Suprapubic skin (tissue), 4 donors: ENCODE measurements around the gene PLB1. TPM values are rescaled to one million over a fixed set of nuclear protein-coding genes. Genes with fewer than 3 reads are reported as not detected.

Source experiments
- DNase-seq, 2 donors: peaks; one replicate each; pipeline ENCODE4 v3.0.0-alpha.2; 2019; ENCODE audit warnings: low spot score in 2 of 2
- H3K27ac ChIP-seq: fragments of 200-600 bp; sonication (generic); one replicate; pipeline ENCODE4 v1.5.1; 2019
- H3K27me3 ChIP-seq: fragments of 200-600 bp; sonication (generic); one replicate; pipeline ENCODE4 v1.5.1; 2019
- H3K36me3 ChIP-seq: fragments of 200-600 bp; sonication (generic); one replicate; pipeline ENCODE4 v1.5.1; 2019
- H3K4me1 ChIP-seq: fragments of 200-600 bp; sonication (generic); one replicate; pipeline ENCODE4 v1.5.1; 2019
- H3K4me3 ChIP-seq: fragments of 200-600 bp; sonication (generic); one replicate; pipeline ENCODE4 v1.5.1; 2019; ENCODE audit warnings: mild to moderate bottlenecking
- H3K9me3 ChIP-seq: fragments of 200-600 bp; sonication (generic); one replicate; pipeline ENCODE4 v1.5.1; 2019
- CTCF ChIP-seq, 2 donors: fragments of 200-600 bp in 1 of 2; fragments of 450-650 bp in 1 of 2; sonication (generic) in 1 of 2; IDR thresholded peaks; one replicate each; pipeline ENCODE4 v1.5.1; 2016 to 2019; ENCODE audit warnings: antibody characterized with exemption in 2 of 2, mild to moderate bottlenecking in 1 of 2, moderate library complexity in 1 of 2
- EP300 ChIP-seq: sonication (generic); formaldehyde crosslinking; IDR thresholded peaks from one replicate; pipeline ENCODE4 v1.6.1; 2017; ENCODE audit warnings: antibody characterized with exemption
- POLR2A ChIP-seq, 2 donors: fragments of 450-650 bp; IDR thresholded peaks; one replicate each; pipeline ENCODE4 v1.6.1; 2017; ENCODE audit warnings: antibody characterized with exemption in 2 of 2, mild to moderate bottlenecking in 2 of 2, moderate library complexity in 2 of 2
- POLR2AphosphoS5 ChIP-seq, 3 donors: sonication (generic); formaldehyde crosslinking; IDR thresholded peaks; one replicate each; pipeline ENCODE4 v1.6.1; 2017; ENCODE audit warnings: antibody characterized with exemption in 3 of 3
- WGBS: methylation state at CpG from one replicate; pipeline ENCODE4 v1.1.5; 2018; 5-methylcytosine and 5-hydroxymethylcytosine counted together
- total RNA-seq, 4 donors: library from RNA; depleted of rRNA; stranded (reverse); fragments of >200 nt; gene quantifications; one replicate each; pipeline ENCODE4 v1.1.0, GENCODE V29; 2016

Gene PLB1
- total RNA-seq, 4 donors from 2014 or later: 3.9 to 21.6 (median 9.1) TPM

DNA sequence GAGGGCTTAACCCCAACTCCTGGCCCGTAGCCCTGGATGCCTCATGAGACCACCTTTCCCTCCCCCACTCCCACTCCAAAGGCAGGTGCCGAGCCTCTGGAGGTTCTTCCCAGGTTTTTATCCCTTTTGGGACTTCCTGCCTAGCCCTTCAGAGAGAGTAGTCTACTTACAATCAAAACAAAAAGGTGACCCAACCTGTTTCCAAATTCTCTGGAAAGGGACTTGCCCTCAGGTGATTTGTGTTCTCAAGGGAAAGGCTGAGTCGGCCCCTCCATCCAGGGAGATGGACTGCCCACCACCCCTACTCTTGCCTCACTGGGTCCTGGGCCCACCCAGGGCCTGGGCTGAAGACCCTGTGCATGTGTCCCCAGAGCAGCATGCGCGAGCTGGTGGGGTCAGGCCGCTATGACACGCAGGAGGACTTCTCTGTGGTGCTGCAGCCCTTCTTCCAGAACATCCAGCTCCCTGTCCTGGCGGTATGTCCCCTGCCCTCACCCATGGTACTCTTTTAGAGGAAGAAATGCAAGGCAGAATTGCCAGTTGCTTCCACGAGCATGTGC lies 108.5 kb downstream of the PLB1 start:
- H3K4me3 ChIP-seq: no peak overlapping the region
- DNase-seq: no peak
- no peaks in the 10 kb centered on the region for H3K9me3 ChIP-seq
- H3K27me3 ChIP-seq: no peaks in the 10 kb centered on the region
- peaks cover 12% of the 10 kb centered on the region for H3K4me1 ChIP-seq
- TF ChIP-seq POLR2A (IDR thresholded peaks at IDR 0.05) (no peak), EP300 (no peak), CTCF (IDR thresholded peaks at IDR 0.05) (no peak), POLR2AphosphoS5 (IDR thresholded peaks at IDR 0.05) (no peak)
- no peak overlapping the region for H3K27ac ChIP-seq
- 87% methylated on average over 6 of the region's 9 CpGs for WGBS
- no peaks in the 10 kb centered on the region for H3K36me3 ChIP-seq

DNA sequence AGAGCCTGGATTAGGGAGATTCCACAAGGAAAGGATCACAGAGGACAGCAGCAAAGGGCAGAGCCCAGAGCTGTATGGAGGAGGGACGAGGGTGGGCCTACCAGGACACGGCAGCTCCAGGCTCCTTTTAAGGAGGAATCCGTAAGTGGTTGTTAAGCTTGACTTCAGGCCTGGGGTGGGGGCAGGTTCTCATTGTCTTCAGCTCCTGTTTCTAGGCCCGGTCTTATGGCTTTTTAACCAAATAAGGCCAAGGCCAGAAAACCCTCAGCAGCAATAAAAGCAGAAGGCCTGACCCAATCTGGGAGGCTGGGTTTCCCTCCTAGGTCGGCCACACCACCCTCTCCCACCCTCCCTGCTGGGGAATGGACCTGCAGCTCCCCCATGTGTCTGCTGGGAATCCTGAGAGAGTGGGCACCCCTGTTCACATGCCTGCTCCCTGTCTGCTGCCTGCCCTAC lies 111.2 kb downstream of the PLB1 start:
- WGBS: 64% methylated on average over 4 of the region's 5 CpGs
- no peak overlapping the region for H3K27ac ChIP-seq
- no peaks in the 10 kb centered on the region for H3K27me3 ChIP-seq
- TF ChIP-seq POLR2AphosphoS5 (IDR thresholded peaks at IDR 0.05) (no peak), POLR2A (IDR thresholded peaks at IDR 0.05) (no peak), CTCF (IDR thresholded peaks at IDR 0.05) (no peak), EP300 (no peak)
- H3K36me3 ChIP-seq: no peaks in the 10 kb centered on the region
- no peak overlapping the region for H3K4me3 ChIP-seq
- no peak for DNase-seq
- no peaks in the 10 kb centered on the region for H3K9me3 ChIP-seq
- H3K4me1 ChIP-seq: peaks cover 18% of the 10 kb centered on the region

DNA sequence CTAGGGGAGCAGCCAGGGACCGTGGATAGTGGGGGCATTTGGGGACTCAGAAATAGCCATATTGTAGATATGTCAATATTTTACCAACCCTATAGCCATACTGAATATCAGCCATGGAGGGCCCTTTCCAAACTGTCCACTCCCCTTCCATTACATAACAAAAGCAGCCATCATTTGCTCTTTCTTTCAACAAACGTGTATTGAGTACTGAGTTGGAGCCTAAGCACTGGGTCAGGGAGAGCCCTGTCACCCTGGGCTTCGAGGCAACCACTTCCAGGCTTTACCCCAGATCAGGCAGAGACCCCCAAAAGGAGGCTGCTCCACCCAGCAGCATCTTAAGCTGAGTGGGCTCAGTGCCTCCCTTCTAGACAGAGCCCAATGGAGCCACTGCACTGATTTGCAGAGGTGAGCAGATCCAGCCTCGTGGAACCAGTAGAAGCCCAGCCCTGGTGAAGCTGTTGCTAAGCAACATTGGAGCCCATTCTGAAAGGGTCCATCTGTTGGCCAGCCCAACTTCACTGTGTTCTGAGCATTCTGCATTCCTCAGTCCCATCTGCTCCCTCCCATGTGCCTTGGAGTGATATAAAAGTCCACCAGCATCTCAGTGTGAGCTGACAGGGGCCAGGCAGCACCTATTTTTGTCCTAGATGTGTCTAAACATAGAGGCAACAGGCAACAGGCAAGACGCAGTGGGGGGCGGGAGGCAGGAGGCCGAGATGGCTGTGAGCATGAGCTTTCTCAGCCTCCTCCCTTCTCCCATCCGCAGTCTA lies 112.1 kb downstream of the PLB1 start:
- H3K4me3 ChIP-seq: no peak overlapping the region
- TF ChIP-seq POLR2A (IDR thresholded peaks at IDR 0.05): no peak
- TF ChIP-seq EP300: no peak
- no peak for TF ChIP-seq CTCF (IDR thresholded peaks at IDR 0.05)
- TF ChIP-seq POLR2AphosphoS5 (IDR thresholded peaks at IDR 0.05): no peak
- no peaks in the 10 kb centered on the region for H3K36me3 ChIP-seq
- no peaks in the 10 kb centered on the region for H3K27me3 ChIP-seq
- no peak for DNase-seq
- no peaks in the 10 kb centered on the region for H3K9me3 ChIP-seq
- 88% methylated on average over 8 of the region's 8 CpGs for WGBS
- peaks cover 18% of the 10 kb centered on the region for H3K4me1 ChIP-seq
- H3K27ac ChIP-seq: no peak overlapping the region

DNA sequence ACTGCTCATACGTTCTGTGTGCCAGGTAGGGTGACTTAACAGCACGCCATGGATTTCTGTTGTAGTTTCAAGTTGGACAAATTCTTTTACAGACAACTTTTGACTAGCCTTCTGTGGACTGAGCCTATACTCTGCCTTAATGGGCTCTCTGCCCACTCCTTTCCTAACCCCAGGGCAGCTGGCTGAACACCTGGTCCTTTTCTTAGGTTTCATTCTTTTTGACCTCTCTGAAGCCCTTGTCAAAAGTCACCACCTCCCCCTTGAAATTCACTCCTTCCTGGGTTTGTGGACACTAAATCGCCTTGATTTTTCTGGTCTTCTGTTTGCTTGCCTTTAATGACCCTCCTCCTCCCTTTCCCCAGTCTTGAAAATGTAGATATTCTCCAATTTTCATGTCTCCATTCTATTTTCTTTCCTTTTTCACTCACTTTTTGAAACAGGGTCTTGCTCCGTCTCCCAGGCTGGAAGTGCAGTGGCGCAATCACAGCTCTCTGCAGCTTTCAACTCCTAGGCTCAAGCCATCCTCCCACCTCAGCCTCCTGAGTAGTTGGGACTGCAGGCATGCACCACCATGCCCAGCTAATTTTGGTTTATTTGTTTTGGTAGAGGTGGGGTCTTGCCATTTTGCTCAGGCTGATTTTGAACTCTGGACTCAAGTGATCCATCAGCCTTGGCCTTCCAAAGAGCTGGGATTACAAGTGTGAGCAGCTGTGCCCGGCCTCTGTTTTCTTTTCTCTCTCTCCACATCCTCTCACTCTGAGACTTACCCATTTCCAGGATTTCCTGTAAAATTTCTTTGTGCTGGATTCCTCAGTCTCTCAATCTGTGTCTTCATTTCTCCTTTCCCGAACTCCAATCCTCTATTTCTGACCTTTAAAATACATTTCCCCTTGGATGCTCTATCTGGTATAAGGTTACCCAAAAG lies 112.9 kb downstream of the PLB1 start:
- Histone ChIP-seq H3K4me1 (peaks cover 22% of the 10 kb centered on the region), H3K9me3 (no peaks in the 10 kb centered on the region), H3K27ac (no peak overlapping the region), H3K4me3 (no peak overlapping the region), H3K36me3 (no peaks in the 10 kb centered on the region), H3K27me3 (no peaks in the 10 kb centered on the region)
- 91% methylated on average over 7 of the region's 7 CpGs for WGBS
- TF ChIP-seq POLR2A (IDR thresholded peaks at IDR 0.05) (no peak), POLR2AphosphoS5 (IDR thresholded peaks at IDR 0.05) (no peak), CTCF (IDR thresholded peaks at IDR 0.05) (no peak), EP300 (no peak)
- no peak for DNase-seq
